Astrocyte of the cerebellum (primary cell): Measurements from ENCODE around the gene NRSN1.

ENCODE experiments used
- DNase-seq: peaks from one replicate; pipeline ENCODE4 v3.0.0-alpha.2; 2011; ENCODE audit warnings: low read depth
- H3K4me3 ChIP-seq: 2 replicates; pipeline ENCODE4 v1.5.1; 2011; ENCODE audit warnings: mild to moderate bottlenecking, low read depth, low read length, moderate library complexity
- CTCF ChIP-seq: IDR thresholded peaks from 2 replicates; pipeline ENCODE4 v1.5.1; 2012; ENCODE audit warnings: low read length, low read depth, moderate library complexity, mild to moderate bottlenecking; ENCODE audit errors: missing control alignments
- in situ Hi-C: cut with HindIII; loops from 2 replicates; pipeline ENCODE4 v1.10.0; 2017; ENCODE audit warnings: low sequenced_read_pairs

The NRSN1 gene

GRCh38 chr6:24187965-24188577 is 62.1 kb downstream of the NRSN1 start:
- H3K4me3 ChIP-seq, result no peak overlapping the region
- TF ChIP-seq CTCF, result no peak
- no peak for DNase-seq
- in situ Hi-C loops, result no loop called here

- TF ChIP-seq CTCF, result no peak
- no peak for DNase-seq
- H3K4me3 ChIP-seq, result no peak overlapping the region
- in situ Hi-C loops, result no loop called here
Observed at GRCh38 chr6:24188578-24189080, 62.6 kb downstream of the NRSN1 start.

GRCh38 chr6:24191346-24191745 is 65.3 kb downstream of the NRSN1 start:
- H3K4me3 ChIP-seq, result no peak overlapping the region
- TF ChIP-seq CTCF, result no peak
- in situ Hi-C loops, result no loop called here
- no peak for DNase-seq

GRCh38 chr6:24193364-24193763 is 67.3 kb downstream of the NRSN1 start:
- in situ Hi-C loops, result no loop called here
- no peak for TF ChIP-seq CTCF
- no peak for DNase-seq
- H3K4me3 ChIP-seq, result no peak overlapping the region

GRCh38 chr6:24194978-24195700 is 69.1 kb downstream of the NRSN1 start:
- no peak for TF ChIP-seq CTCF
- no peak overlapping the region for H3K4me3 ChIP-seq
- DNase-seq, result no peak
- in situ Hi-C loops, result no loop called here

- DNase-seq, result no peak
- no peak for TF ChIP-seq CTCF
- no peak overlapping the region for H3K4me3 ChIP-seq
- in situ Hi-C loops, result no loop called here
Observed at GRCh38 chr6:24195836-24196597, 70.0 kb downstream of the NRSN1 start.
